Fibroblast of lung (primary cell): ENCODE results near the gene RAB1B. TPM values are rescaled to one million over a fixed set of nuclear protein-coding genes. Genes with fewer than 3 reads are reported as not detected.
A peak's percentile ranks its signal among the peaks of the same experiment; 100 is the strongest.

Source experiments
- DNase-seq, 2 donors: peaks; one replicate each; pipeline versions ENCODE4 v3.0.0 to v3.0.0-alpha.2; 2010; ENCODE audit warnings: low read depth in 2 of 2
- H2AFZ ChIP-seq: 2 replicates; pipeline ENCODE4 v1.5.1; 2012; ENCODE audit warnings: low read length, control low read depth, inconsistent platforms
- H3K27ac ChIP-seq: 2 replicates; pipeline ENCODE4 v1.5.1; 2011; ENCODE audit warnings: low read length, control low read depth; ENCODE audit not compliant: insufficient read depth
- H3K27me3 ChIP-seq: 2 replicates; pipeline ENCODE4 v1.5.1; 2011; ENCODE audit warnings: mild to moderate bottlenecking, low read length; ENCODE audit not compliant: control insufficient read depth, insufficient read depth
- H3K36me3 ChIP-seq: 2 replicates; pipeline ENCODE4 v1.5.1; 2011; ENCODE audit warnings: low read length; ENCODE audit not compliant: control insufficient read depth, insufficient read depth
- H3K4me1 ChIP-seq: 2 replicates; pipeline ENCODE4 v1.5.1; 2011; ENCODE audit warnings: low read length; ENCODE audit not compliant: control insufficient read depth, insufficient read depth; ENCODE audit errors: extremely low read depth
- H3K4me2 ChIP-seq: 2 replicates; pipeline ENCODE4 v1.5.1; 2011; ENCODE audit warnings: low read length, control low read depth; ENCODE audit not compliant: insufficient read depth; ENCODE audit errors: extremely low read depth
- H3K4me3 ChIP-seq, 4 experiments: fragments of 200-600 bp in 1 of 4; sonication (generic) in 1 of 4; replicated peaks in 1 of 4; 2 replicates each; pipeline ENCODE4 v1.5.1; 2011 to 2016; ENCODE audit warnings: low read length in 4 of 4, low read depth in 3 of 4, mild to moderate bottlenecking in 3 of 4, control low read depth in 2 of 4, inconsistent platforms in 1 of 4, mixed read lengths in 1 of 4; ENCODE audit not compliant: insufficient read depth in 1 of 4; ENCODE audit errors: control extremely low read depth in 1 of 4
- H3K79me2 ChIP-seq: 2 replicates; pipeline ENCODE4 v1.5.1; 2012; ENCODE audit warnings: mild to moderate bottlenecking, low read length, inconsistent platforms; ENCODE audit not compliant: control insufficient read depth, insufficient read depth
- H3K9ac ChIP-seq: 2 replicates; pipeline ENCODE4 v1.5.1; 2011; ENCODE audit warnings: mild to moderate bottlenecking, low read length, control low read depth; ENCODE audit not compliant: insufficient read depth
- H3K9me3 ChIP-seq: 2 replicates; pipeline ENCODE4 v1.5.1; 2012; ENCODE audit warnings: low read depth, low read length; ENCODE audit not compliant: control insufficient read depth, insufficient read depth
- H4K20me1 ChIP-seq: 2 replicates; pipeline ENCODE4 v1.5.1; 2011; ENCODE audit warnings: low read length; ENCODE audit not compliant: control insufficient read depth, insufficient read depth; ENCODE audit errors: extremely low read depth
- EZH2 ChIP-seq: IDR thresholded peaks from 2 replicates; pipeline ENCODE4 v1.5.1; 2012; ENCODE audit warnings: low read length, control low read depth, mild to moderate bottlenecking; ENCODE audit errors: missing control alignments
- polyA plus RNA-seq, 2 donors: library from polyadenylated mRNA; depleted of rRNA in 1 of 2; stranded (reverse) in 1 of 2; unstranded in 1 of 2; fragments of >200 nt; gene quantifications; 2 replicates each; pipeline ENCODE4 v1.2.1, GENCODE V29; 2011 to 2012; ENCODE audit warnings: missing spikeins in 1 of 2
- total RNA-seq: library from RNA; depleted of rRNA; stranded (reverse); fragments of >200 nt; gene quantifications from 2 replicates; pipeline ENCODE4 v1.2.1, GENCODE V29; 2014
- TF ChIP-seq, protein P1 (sequence below), 2 donors: IDR thresholded peaks in 1 of 2; conservative IDR thresholded peaks in 1 of 2; 1 replicate in 1 of 2; 2 replicates in 1 of 2; pipeline ENCODE4 v1.5.1; 2011 to 2012; ENCODE audit warnings: low read length in 2 of 2, control low read depth in 1 of 2, inconsistent platforms in 1 of 2, low read depth in 1 of 2, mild to moderate bottlenecking in 1 of 2

The RAB1B gene
- total and polyA plus RNA-seq, 2 donors (not counting 1 experiment from before 2014, with no cell fraction given), result 63.6 to 140 TPM

DNA sequence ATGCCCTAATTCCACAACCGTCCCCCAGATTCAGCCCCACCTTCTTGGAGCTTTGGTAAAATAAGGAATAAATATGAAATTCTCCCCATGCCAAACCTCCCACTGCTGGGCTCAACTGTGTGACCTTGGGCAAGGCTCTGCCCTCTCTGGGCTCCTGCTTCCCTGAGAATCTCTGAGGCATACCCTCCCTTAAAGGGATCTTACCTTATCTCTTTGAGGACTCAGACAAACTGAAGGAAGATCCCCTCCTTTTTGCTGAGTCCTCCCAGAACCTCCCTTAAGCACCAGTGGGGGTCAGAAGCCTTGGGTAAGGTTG is 45.7 kb downstream of the RAB1B start:
- peaks cover 19% of the 10 kb centered on the region for H3K4me1 ChIP-seq
- peak overlapping the region; percentile 66 to 90 (median 82) for H3K4me3 ChIP-seq
- peak overlapping the region; percentile 99 for H3K4me2 ChIP-seq
- peaks cover 7% of the 10 kb centered on the region for H3K36me3 ChIP-seq
- TF ChIP-seq, protein P1, sequence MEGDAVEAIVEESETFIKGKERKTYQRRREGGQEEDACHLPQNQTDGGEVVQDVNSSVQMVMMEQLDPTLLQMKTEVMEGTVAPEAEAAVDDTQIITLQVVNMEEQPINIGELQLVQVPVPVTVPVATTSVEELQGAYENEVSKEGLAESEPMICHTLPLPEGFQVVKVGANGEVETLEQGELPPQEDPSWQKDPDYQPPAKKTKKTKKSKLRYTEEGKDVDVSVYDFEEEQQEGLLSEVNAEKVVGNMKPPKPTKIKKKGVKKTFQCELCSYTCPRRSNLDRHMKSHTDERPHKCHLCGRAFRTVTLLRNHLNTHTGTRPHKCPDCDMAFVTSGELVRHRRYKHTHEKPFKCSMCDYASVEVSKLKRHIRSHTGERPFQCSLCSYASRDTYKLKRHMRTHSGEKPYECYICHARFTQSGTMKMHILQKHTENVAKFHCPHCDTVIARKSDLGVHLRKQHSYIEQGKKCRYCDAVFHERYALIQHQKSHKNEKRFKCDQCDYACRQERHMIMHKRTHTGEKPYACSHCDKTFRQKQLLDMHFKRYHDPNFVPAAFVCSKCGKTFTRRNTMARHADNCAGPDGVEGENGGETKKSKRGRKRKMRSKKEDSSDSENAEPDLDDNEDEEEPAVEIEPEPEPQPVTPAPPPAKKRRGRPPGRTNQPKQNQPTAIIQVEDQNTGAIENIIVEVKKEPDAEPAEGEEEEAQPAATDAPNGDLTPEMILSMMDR (conservative IDR thresholded peaks at IDR 0.05 in 1 of 2, IDR thresholded peaks at IDR 0.05 in 1 of 2; ENCODE audit: low read depth in 1 of 2, low read length in 2 of 2), result no peak
- TF ChIP-seq EZH2, result no peak
- H4K20me1 ChIP-seq, result no peaks in the 10 kb centered on the region
- H3K27ac ChIP-seq, result peak overlapping the region; percentile 97
- peak overlapping the region; percentile 85 for H3K9ac ChIP-seq
- no peak for DNase-seq
- H3K79me2 ChIP-seq, result peaks cover 33% of the 10 kb centered on the region
- no peaks in the 10 kb centered on the region for H3K9me3 ChIP-seq
- no peaks in the 10 kb centered on the region for H3K27me3 ChIP-seq
- no peak overlapping the region for H2AFZ ChIP-seq

GRCh38 chr11:66314561-66315497 is 46.4 kb downstream of the RAB1B start:
- H3K4me1 ChIP-seq, result peaks cover 19% of the 10 kb centered on the region
- no peak overlapping the region for H2AFZ ChIP-seq
- H3K9ac ChIP-seq, result peak overlapping the region; percentile 85
- H4K20me1 ChIP-seq, result no peaks in the 10 kb centered on the region
- DNase-seq, result no peak
- H3K4me2 ChIP-seq, result peak overlapping the region; percentile 99
- TF ChIP-seq, protein P1 (conservative IDR thresholded peaks at IDR 0.05 in 1 of 2, IDR thresholded peaks at IDR 0.05 in 1 of 2; ENCODE audit: low read depth in 1 of 2, low read length in 2 of 2), result no peak
- no peak for TF ChIP-seq EZH2
- H3K27me3 ChIP-seq, result no peaks in the 10 kb centered on the region
- H3K27ac ChIP-seq, result peak overlapping the region; percentile 97
- H3K36me3 ChIP-seq, result peaks cover 7% of the 10 kb centered on the region
- peak overlapping the region; percentile 66 to 90 (median 82) for H3K4me3 ChIP-seq
- peaks cover 33% of the 10 kb centered on the region for H3K79me2 ChIP-seq
- no peaks in the 10 kb centered on the region for H3K9me3 ChIP-seq

GRCh38 chr11:66315498-66315885 is 47.1 kb downstream of the RAB1B start:
- Histone ChIP-seq H3K9me3 (no peaks in the 10 kb centered on the region), H3K79me2 (peaks cover 33% of the 10 kb centered on the region), H3K4me2 (peak overlapping the region; percentile 99), H4K20me1 (no peaks in the 10 kb centered on the region), H3K4me3 (peak overlapping the region; percentile 66 to 90 (median 82)), H3K27me3 (no peaks in the 10 kb centered on the region), H3K9ac (peak overlapping the region; percentile 85), H3K4me1 (peaks cover 19% of the 10 kb centered on the region), H2AFZ (no peak overlapping the region), H3K27ac (peak overlapping the region; percentile 97), H3K36me3 (peaks cover 7% of the 10 kb centered on the region)
- TF ChIP-seq, protein P1 (conservative IDR thresholded peaks at IDR 0.05 in 1 of 2, IDR thresholded peaks at IDR 0.05 in 1 of 2; ENCODE audit: low read depth in 1 of 2, low read length in 2 of 2), result no peak
- no peak for TF ChIP-seq EZH2
- DNase-seq, result no peak
